ENCODE measurements around the gene CTSE. TPM values are rescaled to one million over a fixed set of nuclear protein-coding genes. Genes with fewer than 3 reads are reported as not detected.
A peak's percentile ranks its signal among the peaks of the same experiment; 100 is the strongest.

Gene CTSE
- total and polyA plus RNA-seq, 2 of the 13 experiments (the other 11 are each of a cell fraction or from before 2014, with no cell fraction given) = 0.50 to 0.69 TPM

- Histone ChIP-seq H3K27me3 (ENCODE audit: control insufficient read depth in 1 of 2, insufficient read depth in 2 of 2, low read length in 2 of 2) (peaks cover 3 to 5% of the 10 kb centered on the region in 2 experiments; a peak in 3 of 5 replicates), H3K27ac (ENCODE audit: extremely low read length, insufficient read depth, low read length) (no peak overlapping the region), H3K9me3 (ENCODE audit: low read length) (no peaks in the 10 kb centered on the region), H2AFZ (ENCODE audit: low read length) (no peak overlapping the region), H3K4me2 (ENCODE audit: low read depth, low read length) (no peak overlapping the region), H4K20me1 (ENCODE audit: insufficient read depth, low read length) (no peaks in the 10 kb centered on the region), H3K4me1 (ENCODE audit: insufficient read depth, low read length) (peaks cover 13% of the 10 kb centered on the region), H3K4me3 (replicated peaks in 1 of 3; ENCODE audit: insufficient read depth in 1 of 3, low read depth in 2 of 3, low read length in 3 of 3) (no peak overlapping the region), H3K36me3 (replicated peaks in 1 of 2; ENCODE audit: control insufficient read depth in 1 of 2, insufficient read depth in 2 of 2, low read length in 2 of 2) (no peaks in the 10 kb centered on the region; a peak in 1 of 5 replicates), H3K79me2 (ENCODE audit: insufficient read depth, low read length) (no peaks in the 10 kb centered on the region), H3K9ac (ENCODE audit: insufficient read depth, low read depth, low read length) (no peak overlapping the region)
- ATAC-seq (no peak), DNase-seq (ENCODE audit: low spot score) (no peak), FAIRE-seq (no peak)
- 0 out of 2 replicates have a peak, but pooled peaks have one; percentile 3 for TF ChIP-seq RAD51 (IDR thresholded peaks at IDR 0.05; ENCODE audit: borderline replicate concordance)
- TF ChIP-seq SATB2 (CRISPR knock-in tag; IDR thresholded peaks at IDR 0.05) = no peak
- TF ChIP-seq, protein P1, sequence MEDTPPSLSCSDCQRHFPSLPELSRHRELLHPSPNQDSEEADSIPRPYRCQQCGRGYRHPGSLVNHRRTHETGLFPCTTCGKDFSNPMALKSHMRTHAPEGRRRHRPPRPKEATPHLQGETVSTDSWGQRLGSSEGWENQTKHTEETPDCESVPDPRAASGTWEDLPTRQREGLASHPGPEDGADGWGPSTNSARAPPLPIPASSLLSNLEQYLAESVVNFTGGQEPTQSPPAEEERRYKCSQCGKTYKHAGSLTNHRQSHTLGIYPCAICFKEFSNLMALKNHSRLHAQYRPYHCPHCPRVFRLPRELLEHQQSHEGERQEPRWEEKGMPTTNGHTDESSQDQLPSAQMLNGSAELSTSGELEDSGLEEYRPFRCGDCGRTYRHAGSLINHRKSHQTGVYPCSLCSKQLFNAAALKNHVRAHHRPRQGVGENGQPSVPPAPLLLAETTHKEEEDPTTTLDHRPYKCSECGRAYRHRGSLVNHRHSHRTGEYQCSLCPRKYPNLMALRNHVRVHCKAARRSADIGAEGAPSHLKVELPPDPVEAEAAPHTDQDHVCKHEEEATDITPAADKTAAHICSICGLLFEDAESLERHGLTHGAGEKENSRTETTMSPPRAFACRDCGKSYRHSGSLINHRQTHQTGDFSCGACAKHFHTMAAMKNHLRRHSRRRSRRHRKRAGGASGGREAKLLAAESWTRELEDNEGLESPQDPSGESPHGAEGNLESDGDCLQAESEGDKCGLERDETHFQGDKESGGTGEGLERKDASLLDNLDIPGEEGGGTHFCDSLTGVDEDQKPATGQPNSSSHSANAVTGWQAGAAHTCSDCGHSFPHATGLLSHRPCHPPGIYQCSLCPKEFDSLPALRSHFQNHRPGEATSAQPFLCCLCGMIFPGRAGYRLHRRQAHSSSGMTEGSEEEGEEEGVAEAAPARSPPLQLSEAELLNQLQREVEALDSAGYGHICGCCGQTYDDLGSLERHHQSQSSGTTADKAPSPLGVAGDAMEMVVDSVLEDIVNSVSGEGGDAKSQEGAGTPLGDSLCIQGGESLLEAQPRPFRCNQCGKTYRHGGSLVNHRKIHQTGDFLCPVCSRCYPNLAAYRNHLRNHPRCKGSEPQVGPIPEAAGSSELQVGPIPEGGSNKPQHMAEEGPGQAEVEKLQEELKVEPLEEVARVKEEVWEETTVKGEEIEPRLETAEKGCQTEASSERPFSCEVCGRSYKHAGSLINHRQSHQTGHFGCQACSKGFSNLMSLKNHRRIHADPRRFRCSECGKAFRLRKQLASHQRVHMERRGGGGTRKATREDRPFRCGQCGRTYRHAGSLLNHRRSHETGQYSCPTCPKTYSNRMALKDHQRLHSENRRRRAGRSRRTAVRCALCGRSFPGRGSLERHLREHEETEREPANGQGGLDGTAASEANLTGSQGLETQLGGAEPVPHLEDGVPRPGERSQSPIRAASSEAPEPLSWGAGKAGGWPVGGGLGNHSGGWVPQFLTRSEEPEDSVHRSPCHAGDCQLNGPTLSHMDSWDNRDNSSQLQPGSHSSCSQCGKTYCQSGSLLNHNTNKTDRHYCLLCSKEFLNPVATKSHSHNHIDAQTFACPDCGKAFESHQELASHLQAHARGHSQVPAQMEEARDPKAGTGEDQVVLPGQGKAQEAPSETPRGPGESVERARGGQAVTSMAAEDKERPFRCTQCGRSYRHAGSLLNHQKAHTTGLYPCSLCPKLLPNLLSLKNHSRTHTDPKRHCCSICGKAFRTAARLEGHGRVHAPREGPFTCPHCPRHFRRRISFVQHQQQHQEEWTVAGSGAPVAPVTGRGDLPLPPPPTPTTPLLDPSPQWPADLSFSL (CRISPR knock-in tag; IDR thresholded peaks at IDR 0.05) = peak; percentile 76
- TF ChIP-seq ZKSCAN1 (IDR thresholded peaks at IDR 0.05; ENCODE audit: low read length) = no peak
- TF ChIP-seq ZFP36 (IDR thresholded peaks at IDR 0.05; ENCODE audit: borderline replicate concordance, low read depth, low read length, partially characterized antibody) = no peak
- TF ChIP-seq, protein P2, sequence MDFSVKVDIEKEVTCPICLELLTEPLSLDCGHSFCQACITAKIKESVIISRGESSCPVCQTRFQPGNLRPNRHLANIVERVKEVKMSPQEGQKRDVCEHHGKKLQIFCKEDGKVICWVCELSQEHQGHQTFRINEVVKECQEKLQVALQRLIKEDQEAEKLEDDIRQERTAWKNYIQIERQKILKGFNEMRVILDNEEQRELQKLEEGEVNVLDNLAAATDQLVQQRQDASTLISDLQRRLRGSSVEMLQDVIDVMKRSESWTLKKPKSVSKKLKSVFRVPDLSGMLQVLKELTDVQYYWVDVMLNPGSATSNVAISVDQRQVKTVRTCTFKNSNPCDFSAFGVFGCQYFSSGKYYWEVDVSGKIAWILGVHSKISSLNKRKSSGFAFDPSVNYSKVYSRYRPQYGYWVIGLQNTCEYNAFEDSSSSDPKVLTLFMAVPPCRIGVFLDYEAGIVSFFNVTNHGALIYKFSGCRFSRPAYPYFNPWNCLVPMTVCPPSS (IDR thresholded peaks at IDR 0.05) = 0 out of 2 replicates have a peak, but pooled peaks have one; percentile 5
- no peak for TF ChIP-seq CEBPB (IDR thresholded peaks at IDR 0.05; ENCODE audit: borderline replicate concordance, low read depth, low read length)
- TF ChIP-seq FOXP1 (IDR thresholded peaks at IDR 0.05) = peak; percentile 2; the same call in 1 of the 2 replicates
- TF ChIP-seq FOXP1 (CRISPR knock-in tag; IDR thresholded peaks at IDR 0.05) = no peak
- TF ChIP-seq SOX6 (IDR thresholded peaks at IDR 0.05) = 0 out of 2 replicates have a peak, but pooled peaks have one; percentile 60
- TF ChIP-seq SOX6 (CRISPR knock-in tag; IDR thresholded peaks at IDR 0.05) = no peak
- TF ChIP-seq PHB2 (IDR thresholded peaks at IDR 0.05; ENCODE audit: partially characterized antibody) = peak; percentile 7
- BruUV-seq (replicated peaks) = no TSS peak
- intact Hi-C loops (cut with micrococcal nuclease; ENCODE audit: unreplicated experiment) = no loop called here
- POLR2A ChIA-PET = no interaction called here
- in situ Hi-C loops (cut with HindIII; ENCODE audit: extremely low pct_ligation_motif_present, low pct_unique_long_range_greater_than_20kb) = no loop called here
- CTCF ChIA-PET (ENCODE audit: low intra/inter-chr PET ratio, low total read pairs) = no interaction called here
- WGBS (ENCODE audit: low lambda C conversion rate) = 88% methylated on average over 8 of the region's 8 CpGs
Measured at GRCh38 chr1:205973377-205974232, 50.1 kb downstream of the CTSE start.

Measured in HepG2 (cell line).